Upper lobe of right lung (tissue), 1 donor: ENCODE measurements around the gene NRBF2. TPM values are rescaled to one million over a fixed set of nuclear protein-coding genes. Genes with fewer than 3 reads are reported as not detected.

Experiments
- ATAC-seq: fragments of 200-7000 bp; cut with Tn5 transposase; one replicate; pipeline ENCODE4 v1.9.1; 2020; ENCODE audit warnings: mild to moderate bottlenecking, moderate library complexity
- DNase-seq: peaks from one replicate; pipeline ENCODE4 v3.0.0-alpha.2; 2020
- H3K27ac ChIP-seq: fragments of 200-600 bp; one replicate; pipeline ENCODE4 v1.8.0; 2022
- H3K27me3 ChIP-seq: fragments of 200-600 bp; one replicate; pipeline ENCODE4 v1.8.0; 2022; ENCODE audit warnings: mild to moderate bottlenecking
- H3K36me3 ChIP-seq: fragments of 200-600 bp; one replicate; pipeline ENCODE4 v1.8.0; 2022
- H3K4me1 ChIP-seq: fragments of 200-600 bp; one replicate; pipeline ENCODE4 v1.8.0; 2022
- H3K4me3 ChIP-seq: fragments of 200-600 bp; one replicate; pipeline ENCODE4 v1.8.0; 2022; ENCODE audit warnings: mild to moderate bottlenecking
- H3K9me3 ChIP-seq: fragments of 200-600 bp; one replicate; pipeline ENCODE4 v1.8.0; 2022
- intact Hi-C: fragments of 100-400 bp; cut with DNase I; formaldehyde crosslinking; loops from one replicate; pipeline ENCODE4 v1.11.0; 2022
- total RNA-seq: library from RNA; stranded (reverse); fragmentation: NEBNext Ultra II Directional; extraction: Animal tissue kit (Norgen Biotek cat#: 25700); gene quantifications from one replicate; pipeline ENCODE4 v1.2.1, GENCODE V29; 2021
- TF ChIP-seq, protein P1 (sequence below): fragments of 200-600 bp; IDR thresholded peaks from one replicate; pipeline ENCODE4 v1.8.0; 2022; ENCODE audit warnings: antibody characterized with exemption
- donor health status: DM: no; HTN: yes; CAD: no; lungs with severe emphysema.

NRBF2 gene
- total RNA-seq, 1 donor from 2014 or later: 20.6 TPM

DNA sequence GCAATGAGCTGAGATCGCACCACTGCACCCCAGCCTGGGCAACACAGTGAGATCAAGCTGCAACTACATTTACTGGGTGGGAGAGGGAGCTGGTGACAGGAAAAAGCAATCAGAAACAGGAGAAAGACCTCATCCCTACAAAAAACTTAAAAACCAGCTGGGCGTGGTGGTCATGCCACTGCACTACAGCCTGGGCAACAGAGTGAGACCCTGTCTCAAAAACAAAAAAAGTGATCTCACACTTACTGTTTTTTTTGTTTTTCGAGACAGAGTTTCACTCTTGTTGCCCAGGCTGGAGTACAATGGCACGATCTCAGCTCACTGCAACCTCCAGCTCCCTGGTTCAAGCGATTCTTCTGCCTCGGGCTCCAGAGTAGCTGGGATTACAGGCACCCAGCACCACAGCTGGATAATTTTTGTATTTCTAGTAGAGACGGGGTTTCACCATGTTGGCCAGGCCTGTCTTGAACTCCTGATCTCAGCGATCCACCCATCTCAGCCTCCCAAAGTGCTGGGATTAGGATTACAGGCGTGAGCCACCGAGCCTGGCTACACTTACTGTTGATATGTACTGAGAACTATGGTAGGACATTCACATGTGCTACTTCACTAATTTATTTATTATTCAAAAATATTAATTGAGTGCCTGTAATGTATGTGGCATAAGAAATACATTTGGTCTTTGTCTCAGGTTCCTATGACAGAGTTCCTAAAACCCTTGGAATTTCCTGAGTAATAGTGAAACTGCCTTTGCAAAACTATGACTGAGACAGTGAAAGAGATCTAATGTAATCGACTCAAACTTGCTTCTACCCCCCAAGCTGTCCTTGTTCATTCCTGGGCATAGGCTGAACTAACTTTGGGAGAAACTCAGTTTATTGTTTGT, 27.7 kb upstream of the NRBF2 start:
- Histone ChIP-seq H3K27ac (no peak overlapping the region), H3K27me3 (no peaks in the 10 kb centered on the region), H3K4me1 (no peaks in the 10 kb centered on the region), H3K4me3 (no peak overlapping the region), H3K9me3 (no peaks in the 10 kb centered on the region), H3K36me3 (no peaks in the 10 kb centered on the region)
- DNase-seq: no peak
- ATAC-seq: no peak
- TF ChIP-seq, protein P1, sequence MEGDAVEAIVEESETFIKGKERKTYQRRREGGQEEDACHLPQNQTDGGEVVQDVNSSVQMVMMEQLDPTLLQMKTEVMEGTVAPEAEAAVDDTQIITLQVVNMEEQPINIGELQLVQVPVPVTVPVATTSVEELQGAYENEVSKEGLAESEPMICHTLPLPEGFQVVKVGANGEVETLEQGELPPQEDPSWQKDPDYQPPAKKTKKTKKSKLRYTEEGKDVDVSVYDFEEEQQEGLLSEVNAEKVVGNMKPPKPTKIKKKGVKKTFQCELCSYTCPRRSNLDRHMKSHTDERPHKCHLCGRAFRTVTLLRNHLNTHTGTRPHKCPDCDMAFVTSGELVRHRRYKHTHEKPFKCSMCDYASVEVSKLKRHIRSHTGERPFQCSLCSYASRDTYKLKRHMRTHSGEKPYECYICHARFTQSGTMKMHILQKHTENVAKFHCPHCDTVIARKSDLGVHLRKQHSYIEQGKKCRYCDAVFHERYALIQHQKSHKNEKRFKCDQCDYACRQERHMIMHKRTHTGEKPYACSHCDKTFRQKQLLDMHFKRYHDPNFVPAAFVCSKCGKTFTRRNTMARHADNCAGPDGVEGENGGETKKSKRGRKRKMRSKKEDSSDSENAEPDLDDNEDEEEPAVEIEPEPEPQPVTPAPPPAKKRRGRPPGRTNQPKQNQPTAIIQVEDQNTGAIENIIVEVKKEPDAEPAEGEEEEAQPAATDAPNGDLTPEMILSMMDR: no peak
- intact Hi-C loops: no loop called here

DNA sequence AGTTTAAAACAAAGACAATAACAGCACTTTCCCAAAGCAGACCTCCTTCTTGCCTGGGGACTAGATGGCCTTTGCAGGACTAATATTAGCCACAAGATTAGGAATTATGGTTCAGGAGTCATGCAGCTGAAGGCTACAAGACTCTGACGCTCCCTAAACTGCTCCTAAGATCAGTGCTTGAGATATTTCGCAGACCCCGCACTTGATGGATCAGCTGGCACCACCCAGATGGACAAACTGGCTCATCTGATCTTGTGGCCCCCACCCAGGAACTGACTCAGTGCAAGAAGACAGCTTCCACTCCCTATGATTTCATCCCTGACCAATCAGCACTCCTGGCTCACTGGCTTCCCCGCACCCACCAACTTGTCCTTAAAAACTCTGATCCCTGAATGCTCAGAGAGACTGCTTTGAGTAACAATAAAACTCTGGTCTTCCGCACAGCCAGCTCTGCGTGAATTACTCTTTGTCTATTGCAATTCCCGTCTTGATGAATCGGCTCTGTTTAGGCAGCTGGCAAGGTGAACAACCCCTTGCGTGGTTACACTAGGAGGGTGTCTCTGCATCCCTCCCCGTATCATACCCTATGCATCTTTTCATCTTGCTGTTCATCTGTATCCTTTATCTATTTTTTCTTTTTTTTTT, 26.9 kb upstream of the NRBF2 start:
- ATAC-seq: no peak
- no peak for DNase-seq
- Histone ChIP-seq H3K9me3 (no peaks in the 10 kb centered on the region), H3K36me3 (no peaks in the 10 kb centered on the region), H3K4me3 (no peak overlapping the region), H3K4me1 (no peaks in the 10 kb centered on the region), H3K27ac (no peak overlapping the region), H3K27me3 (no peaks in the 10 kb centered on the region)
- TF ChIP-seq, protein P1: no peak
- intact Hi-C loops: no loop called here

DNA sequence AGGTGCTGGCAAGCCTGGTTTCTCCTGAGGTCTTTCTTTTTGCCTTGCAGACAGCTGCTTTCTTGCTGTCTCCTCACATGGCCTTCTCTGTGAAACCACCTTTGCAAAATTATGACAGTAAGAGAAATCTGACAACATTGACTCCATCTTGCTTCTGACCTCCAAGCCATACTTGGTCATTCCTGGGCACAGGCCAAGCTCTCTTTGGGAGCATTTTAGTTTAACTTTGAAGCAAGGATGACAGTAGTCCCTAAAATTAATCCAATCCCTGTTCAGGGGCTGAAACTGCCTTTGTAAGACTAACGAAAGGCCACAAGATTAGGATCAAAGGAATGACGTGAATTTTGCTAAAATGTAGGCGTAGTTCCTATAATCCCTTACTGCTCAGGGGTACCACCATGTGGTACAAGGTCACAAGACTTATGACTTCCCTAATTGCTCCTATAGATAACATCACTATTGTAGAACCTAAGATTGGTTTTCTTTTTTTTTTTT, 25.1 kb upstream of the NRBF2 start:
- H3K27me3 ChIP-seq: no peaks in the 10 kb centered on the region
- intact Hi-C loops: no loop called here
- peak; percentile 61 for ATAC-seq

DNA sequence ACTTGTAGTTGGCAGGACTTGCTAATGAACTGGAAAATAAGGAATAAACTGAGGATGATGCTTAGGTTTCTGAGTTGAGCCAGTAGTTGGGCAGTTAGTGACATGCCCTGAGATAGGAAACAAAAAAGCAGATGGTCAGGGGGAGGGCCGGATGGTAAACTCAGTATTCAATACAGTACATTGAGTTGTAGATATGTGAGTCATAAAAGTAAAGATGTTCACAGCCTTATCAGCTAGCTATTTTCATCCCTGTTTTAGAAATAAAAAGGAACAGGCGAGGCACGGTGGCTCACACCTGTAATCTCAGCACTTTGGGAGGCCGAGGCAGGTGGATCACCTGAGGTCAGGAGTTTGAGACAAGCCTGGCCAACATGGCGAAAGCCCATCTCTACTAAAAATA, 22.2 kb upstream of the NRBF2 start:
- no peaks in the 10 kb centered on the region for H3K36me3 ChIP-seq
- no peak overlapping the region for H3K27ac ChIP-seq
- no peak overlapping the region for H3K4me3 ChIP-seq
- no peak for ATAC-seq
- no peaks in the 10 kb centered on the region for H3K27me3 ChIP-seq
- intact Hi-C loops: no loop called here
- DNase-seq: no peak
- TF ChIP-seq, protein P1: no peak
- no peaks in the 10 kb centered on the region for H3K9me3 ChIP-seq
- H3K4me1 ChIP-seq: peaks cover 18% of the 10 kb centered on the region

More for the DNA sequence above, 25.1 kb upstream of the NRBF2 start:
- Histone ChIP-seq H3K36me3 (no peaks in the 10 kb centered on the region), H3K4me3 (no peak overlapping the region), H3K27ac (no peak overlapping the region), H3K4me1 (no peaks in the 10 kb centered on the region), H3K9me3 (no peaks in the 10 kb centered on the region)
- no peak for DNase-seq
- TF ChIP-seq, protein P1: no peak

DNA sequence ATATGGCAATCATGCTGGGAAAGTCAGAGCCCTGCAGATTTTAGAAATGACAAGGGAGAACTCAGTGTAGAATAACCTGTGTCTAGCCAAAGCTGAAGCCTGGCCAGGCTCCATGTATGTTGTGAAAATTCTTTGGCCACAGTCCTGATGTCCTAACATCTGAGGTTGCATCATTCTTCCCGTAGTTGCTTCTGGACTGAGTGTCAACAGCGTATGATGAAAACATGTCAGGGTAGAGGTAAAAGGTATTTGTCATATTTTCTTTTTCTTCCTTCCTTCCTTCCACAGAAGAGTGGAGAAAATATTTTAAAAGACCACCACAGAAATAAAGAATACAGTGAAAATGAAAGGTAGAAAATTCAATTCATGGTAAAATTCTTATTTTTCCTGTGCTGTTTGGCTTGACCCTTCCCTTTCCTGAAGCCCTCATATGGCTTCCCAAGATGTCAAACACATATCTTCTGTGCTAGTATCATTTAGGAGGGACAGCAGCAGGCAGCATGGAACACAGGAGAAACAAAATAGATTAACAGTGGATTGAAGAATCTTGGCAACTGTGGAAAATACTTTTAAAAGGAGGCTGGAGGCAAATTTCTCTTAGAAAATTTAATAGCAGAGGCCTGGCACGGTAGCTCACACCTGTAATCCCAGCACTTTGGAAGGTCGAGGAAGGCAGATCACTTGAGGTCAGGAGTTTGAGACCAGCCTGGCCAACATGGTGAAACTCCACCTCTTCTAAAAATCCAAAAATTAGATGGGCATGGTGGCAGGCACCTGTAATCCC, 18.9 kb upstream of the NRBF2 start:
- Histone ChIP-seq H3K4me1 (peaks cover 18% of the 10 kb centered on the region), H3K36me3 (no peaks in the 10 kb centered on the region), H3K4me3 (no peak overlapping the region), H3K27ac (peak overlapping the region; percentile 63), H3K27me3 (no peaks in the 10 kb centered on the region), H3K9me3 (no peaks in the 10 kb centered on the region)
- ATAC-seq: peak; percentile 86
- no peak for DNase-seq
- intact Hi-C loops: no loop called here
- TF ChIP-seq, protein P1: no peak
